ENCODE measurements around the gene DNAJC16.
"Not testable (repeated sequence)": the region's sequence is repeated elsewhere in the genome, so short reads cannot be mapped to it uniquely, and the experiment has no call there.

Gene DNAJC16

GRCh38 chr1:15578921-15579682 is 52.5 kb downstream of the DNAJC16 start:
- in situ Hi-C loops (cut with MboI; ENCODE audit: low sequenced_read_pairs): no loop called here

DNA sequence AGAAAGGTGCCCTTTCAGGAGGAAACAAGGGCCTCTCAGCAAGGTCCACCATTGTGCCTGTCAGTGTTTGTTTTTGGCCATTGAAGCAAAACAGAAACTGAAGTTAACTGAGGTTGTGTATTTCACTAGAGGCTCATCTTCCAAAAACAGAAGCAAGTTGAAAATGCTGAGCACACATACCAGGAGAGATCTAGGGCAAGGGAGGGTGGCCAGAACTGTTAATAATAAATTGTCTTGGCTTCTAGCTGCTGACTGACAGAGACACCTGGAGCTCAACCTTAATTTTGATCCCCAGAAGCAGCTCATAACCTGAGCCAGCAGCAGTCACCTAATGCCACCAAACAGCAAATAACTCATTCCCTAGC is 53.0 kb downstream of the DNAJC16 start:
- in situ Hi-C loops (cut with MboI; ENCODE audit: low sequenced_read_pairs): no loop called here

- in situ Hi-C loops (cut with MboI; ENCODE audit: low sequenced_read_pairs): no loop called here
These were observed 56.5 kb downstream of the DNAJC16 start for GRCh38 chr1:15583016-15583706.

DNA sequence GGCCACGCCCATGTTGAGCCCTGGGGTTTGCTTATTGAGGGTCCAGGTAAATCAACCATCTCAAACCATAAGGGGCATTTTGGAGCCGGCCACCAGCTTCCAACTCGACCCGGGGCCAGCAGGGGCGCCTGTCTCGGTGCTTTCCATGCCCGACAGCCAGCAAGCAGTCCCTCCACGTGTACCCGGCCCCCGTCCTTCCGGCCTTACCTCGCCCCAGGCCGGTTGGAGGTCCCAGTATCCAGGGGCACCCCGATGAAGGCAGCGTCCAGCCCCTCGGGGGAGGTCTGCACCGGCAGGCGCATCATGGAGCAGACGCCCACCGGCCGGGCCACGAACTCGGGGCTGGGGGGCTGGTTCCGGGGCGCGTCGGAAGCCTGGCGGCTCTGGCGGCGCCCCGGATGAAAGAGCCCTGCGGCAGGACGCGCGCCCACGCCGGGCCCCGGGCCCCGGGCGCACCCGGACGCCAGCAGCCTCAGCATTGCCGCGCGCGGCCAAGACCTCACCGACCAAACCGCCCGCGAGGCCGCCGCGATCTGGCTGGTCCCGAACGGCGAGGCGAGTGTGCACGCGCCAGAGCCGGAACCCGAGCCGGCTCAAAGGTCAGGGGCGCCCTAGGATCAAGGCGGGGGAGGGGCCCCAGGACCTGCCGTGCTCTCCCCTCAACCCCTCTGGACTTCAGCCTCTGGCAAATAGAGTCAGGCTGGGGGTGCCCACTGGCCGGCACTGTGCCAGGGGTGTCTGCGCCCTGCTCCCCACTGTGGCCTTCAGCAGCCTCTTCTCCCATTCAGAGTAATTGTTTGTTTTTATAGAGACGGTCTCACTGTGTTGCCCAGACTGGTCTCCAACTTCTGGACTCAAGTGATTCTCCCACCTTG is 58.1 kb downstream of the DNAJC16 start, which contains the start of gene AGMAT:
Gene AGMAT, minus strand, starts transcription at position 563 of the 875 bp plus-strand sequence. Its CDS starts 84 bp downstream, at position 479.
- in situ Hi-C loops (cut with MboI; ENCODE audit: low sequenced_read_pairs): no loop called here

- in situ Hi-C loops (cut with MboI; ENCODE audit: low sequenced_read_pairs): no loop called here
These were observed 65.6 kb downstream of the DNAJC16 start for GRCh38 chr1:15592285-15592684.

- in situ Hi-C loops (cut with MboI; ENCODE audit: low sequenced_read_pairs): no loop called here
These were observed 69.4 kb downstream of the DNAJC16 start for GRCh38 chr1:15595809-15596617.

- in situ Hi-C loops (cut with MboI; ENCODE audit: low sequenced_read_pairs): no loop called here
These were observed 71.8 kb downstream of the DNAJC16 start for GRCh38 chr1:15598436-15598835.

- in situ Hi-C loops (cut with MboI; ENCODE audit: low sequenced_read_pairs): no loop called here
These were observed 76.7 kb downstream of the DNAJC16 start for GRCh38 chr1:15603050-15603965.

DNA sequence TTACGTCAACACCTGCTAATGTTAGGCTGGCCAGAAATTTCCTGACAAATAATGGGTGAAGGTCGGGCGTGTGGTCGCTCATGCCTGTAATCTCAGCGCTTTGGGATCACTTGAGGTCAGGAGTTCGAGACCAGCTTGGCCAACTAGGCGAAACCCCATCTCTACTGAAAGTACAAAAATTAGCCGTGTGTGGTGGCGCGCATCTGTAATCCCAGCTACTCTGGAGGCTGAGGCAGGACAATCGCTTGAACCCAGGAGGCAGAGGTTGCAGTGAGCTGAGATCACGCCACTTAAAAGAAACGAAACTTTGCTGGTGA is 77.3 kb downstream of the DNAJC16 start:
- in situ Hi-C loops (cut with MboI; ENCODE audit: low sequenced_read_pairs): not testable (repeated sequence)

DNA sequence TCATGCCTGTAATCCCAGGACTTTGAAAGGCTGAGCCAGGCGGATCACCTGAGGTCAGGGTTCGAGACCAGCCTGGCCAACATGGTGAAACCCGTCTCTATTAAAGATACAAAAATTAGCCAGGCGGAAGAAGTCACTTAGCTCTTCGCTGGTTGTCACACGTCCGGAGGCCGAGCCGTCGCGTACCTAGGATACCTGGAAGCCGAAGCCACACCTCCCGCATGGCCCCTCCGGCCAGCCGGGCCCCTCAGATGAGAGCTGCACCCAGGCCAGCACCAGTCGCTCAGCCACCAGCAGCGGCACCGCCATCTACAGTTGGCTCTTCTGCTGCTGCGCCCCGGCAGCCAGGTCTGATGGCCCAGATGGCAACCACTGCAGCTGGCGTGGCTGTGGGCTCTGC is 77.8 kb downstream of the DNAJC16 start:
- in situ Hi-C loops (cut with MboI; ENCODE audit: low sequenced_read_pairs): not testable (repeated sequence)

DNA sequence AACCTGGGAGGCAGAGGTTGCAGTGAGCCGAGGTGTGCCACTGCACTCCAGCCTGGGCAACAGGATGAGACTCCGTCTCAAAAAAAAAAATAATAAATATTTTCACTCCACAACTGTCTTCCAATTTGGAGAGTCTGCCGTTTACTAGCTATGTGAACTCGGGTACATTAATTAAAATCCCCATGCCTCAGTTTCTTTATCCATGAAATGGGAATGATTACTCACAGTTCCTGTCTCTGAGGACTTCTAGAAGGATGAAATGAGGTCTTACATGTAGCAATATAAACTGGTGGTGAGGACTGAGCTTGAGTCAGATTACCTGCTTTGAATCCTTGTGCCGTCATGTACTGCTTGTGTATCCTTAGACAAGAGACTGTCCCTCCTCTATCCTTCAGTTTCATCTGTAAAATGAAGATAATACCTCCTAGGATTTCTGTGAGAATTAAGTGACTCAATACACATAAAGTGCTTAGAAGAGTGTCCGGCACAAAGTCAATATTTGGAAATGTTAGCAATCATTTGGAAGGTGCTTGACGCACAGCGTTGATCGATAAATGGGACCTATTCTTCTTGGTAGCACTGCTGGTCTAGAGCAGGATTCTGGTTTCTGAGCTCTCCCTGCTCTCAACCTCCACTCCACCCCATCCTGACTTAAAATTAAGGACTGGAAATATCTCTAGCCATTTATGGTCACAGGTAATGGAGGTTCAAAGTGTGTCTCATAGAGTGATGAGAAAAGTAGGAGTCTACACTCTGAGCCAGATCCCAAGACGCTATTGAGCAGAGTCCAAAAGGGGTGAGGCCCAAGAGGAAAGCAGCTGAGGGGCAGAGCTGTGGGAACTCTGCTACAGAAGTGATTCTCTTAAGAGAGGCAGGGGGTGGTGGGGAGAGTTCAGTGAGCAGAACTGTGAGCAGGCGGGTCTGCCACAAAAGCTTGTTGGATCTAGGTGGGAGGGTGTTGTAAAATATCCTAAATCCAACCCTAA is 79.0 kb downstream of the DNAJC16 start:
- in situ Hi-C loops (cut with MboI; ENCODE audit: low sequenced_read_pairs): no loop called here

DNA sequence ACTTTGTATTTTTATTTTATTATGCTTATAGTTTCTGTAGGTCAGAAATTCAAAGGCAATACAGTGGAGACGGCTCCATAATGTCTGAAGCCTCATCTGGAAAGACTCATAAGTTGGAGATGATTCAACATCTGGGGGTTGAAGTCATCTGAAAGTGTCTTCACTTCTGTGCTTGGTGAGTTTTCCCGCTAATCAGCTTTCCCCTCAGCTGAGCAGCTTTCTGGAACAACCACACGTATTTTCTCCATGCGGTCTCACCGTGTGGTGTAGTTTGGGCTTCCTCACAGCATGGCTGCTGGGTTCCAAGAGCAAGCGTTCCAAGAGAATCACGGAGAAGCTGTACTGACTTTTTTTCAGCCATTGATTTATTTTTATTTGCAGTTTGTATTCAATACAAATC is 83.0 kb downstream of the DNAJC16 start:
- in situ Hi-C loops (cut with MboI; ENCODE audit: low sequenced_read_pairs): no loop called here

GRCh38 chr1:15610167-15610566 is 83.5 kb downstream of the DNAJC16 start:
- in situ Hi-C loops (cut with MboI; ENCODE audit: low sequenced_read_pairs): no loop called here

DNA sequence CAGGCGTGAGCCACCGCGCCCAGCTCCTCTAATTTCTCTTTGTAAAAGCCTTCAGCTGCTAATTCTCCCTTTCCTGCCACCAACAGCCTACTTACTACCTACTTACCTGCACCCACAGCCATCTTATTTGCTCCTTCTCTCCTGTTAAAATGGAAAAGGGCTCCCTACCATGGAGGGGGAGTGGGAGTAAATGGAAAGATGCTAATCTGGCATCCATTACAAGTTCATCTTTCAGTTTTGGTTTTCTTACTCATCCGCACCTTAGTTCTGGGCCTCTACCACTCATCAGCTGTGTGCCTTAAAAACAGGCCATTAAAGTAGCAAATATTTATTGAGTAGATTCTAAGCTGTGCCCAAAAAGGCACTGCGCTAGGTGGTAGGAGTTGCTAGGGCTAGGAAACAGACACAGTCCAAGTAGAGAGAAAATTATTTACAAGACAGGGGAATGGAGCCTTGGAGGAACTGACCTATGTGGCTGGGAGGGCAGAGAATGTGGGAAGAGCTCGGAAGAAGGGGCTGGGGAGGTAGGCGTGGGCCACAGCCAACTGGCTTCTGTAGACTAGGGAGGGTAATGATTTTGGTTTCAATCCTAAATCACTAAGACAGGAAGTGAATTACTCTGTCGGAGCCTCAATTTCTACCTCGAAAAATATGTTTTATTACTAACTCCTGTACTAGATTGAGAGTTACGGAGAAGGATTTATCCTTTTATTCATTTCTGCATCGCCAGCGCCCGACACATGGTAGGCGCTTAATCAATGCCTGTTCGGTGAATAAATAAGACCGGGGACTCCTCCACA is 89.9 kb downstream of the DNAJC16 start:
- in situ Hi-C loops (cut with MboI; ENCODE audit: low sequenced_read_pairs): no loop called here

- in situ Hi-C loops (cut with MboI; ENCODE audit: low sequenced_read_pairs): no loop called here
These were observed 90.8 kb downstream of the DNAJC16 start, which contains the start of gene DDI2 for GRCh38 chr1:15617173-15618076. Gene DDI2, plus strand, starts transcription at chr1:15617458. Its CDS starts 213 bp downstream, at chr1:15617671.

GRCh38 chr1:15618077-15618654 is 91.5 kb downstream of the DNAJC16 start:
- in situ Hi-C loops (cut with MboI; ENCODE audit: low sequenced_read_pairs): no loop called here
